ENCODE results near the gene GRK2. TPM values are rescaled to one million over a fixed set of nuclear protein-coding genes. Genes with fewer than 3 reads are reported as not detected.
A peak's percentile ranks its signal among the peaks of the same experiment; 100 is the strongest.

Gene GRK2
- total and polyA plus RNA-seq, 9 of the 15 experiments (the other 6 are each of a cell fraction or from before 2014, with no cell fraction given) = 0.24 to 95.8 (median 56.5) TPM

- TF ChIP-seq, protein P1, sequence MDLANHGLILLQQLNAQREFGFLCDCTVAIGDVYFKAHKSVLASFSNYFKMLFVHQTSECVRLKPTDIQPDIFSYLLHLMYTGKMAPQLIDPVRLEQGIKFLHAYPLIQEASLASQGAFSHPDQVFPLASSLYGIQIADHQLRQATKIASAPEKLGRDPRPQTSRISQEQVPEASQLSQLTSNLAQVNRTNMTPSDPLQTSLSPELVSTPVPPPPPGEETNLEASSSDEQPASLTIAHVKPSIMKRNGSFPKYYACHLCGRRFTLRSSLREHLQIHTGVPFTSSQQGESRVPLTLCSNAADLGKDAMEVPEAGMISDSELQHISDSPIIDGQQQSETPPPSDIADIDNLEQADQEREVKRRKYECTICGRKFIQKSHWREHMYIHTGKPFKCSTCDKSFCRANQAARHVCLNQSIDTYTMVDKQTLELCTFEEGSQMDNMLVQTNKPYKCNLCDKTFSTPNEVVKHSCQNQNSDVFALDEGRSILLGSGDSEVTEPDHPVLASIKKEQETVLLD (IDR thresholded peaks at IDR 0.05) = 0 out of 2 replicates have a peak, but pooled peaks have one; percentile 5
Measured at GRCh38 chr11:67287355-67288197, 21.3 kb downstream of the GRK2 start (continued).

DNA sequence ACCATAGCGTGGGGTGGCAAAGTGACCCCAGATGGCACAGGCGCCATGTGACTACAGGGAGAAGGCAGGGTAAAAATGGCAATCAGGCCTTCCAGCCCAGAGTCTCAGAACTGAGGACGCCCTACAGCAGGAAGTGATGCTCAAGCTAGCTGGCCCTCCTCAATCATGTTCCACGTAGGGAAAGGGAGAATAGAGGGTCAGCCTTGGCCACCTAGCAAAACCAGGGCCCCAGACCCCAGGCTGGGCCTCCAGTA lies 21.9 kb downstream of the GRK2 start:
- Histone ChIP-seq H3K9me3 (replicated peaks; ENCODE audit: control insufficient read depth, insufficient read depth, low read depth, low read length) (no peaks in the 10 kb centered on the region), H3K9ac (ENCODE audit: insufficient read depth in 1 of 2, low read depth in 2 of 2, low read length in 2 of 2) (peak overlapping the region; percentile 86 to 95), H3K9me1 (ENCODE audit: control insufficient read depth, insufficient read depth, low read length) (no peaks in the 10 kb centered on the region), H4K20me1 (replicated peaks; ENCODE audit: control insufficient read depth, insufficient read depth, low read length) (no peaks in the 10 kb centered on the region), H3K36me3 (ENCODE audit: control insufficient read depth, insufficient read depth, low read length) (peaks cover 76% of the 10 kb centered on the region; the same call in 2 of the 3 replicates), H3K79me2 (ENCODE audit: control insufficient read depth, insufficient read depth, low read length) (peaks cover 15% of the 10 kb centered on the region), H2AFZ (ENCODE audit: low read depth, low read length) (peak overlapping the region; percentile 87), H3K27ac (ENCODE audit: extremely low read depth, low read depth, low read length) (peak overlapping the region; percentile 93), H3K27me3 (ENCODE audit: control insufficient read depth in 2 of 2, insufficient read depth in 2 of 2, low read length in 2 of 2) (no peaks in the 10 kb centered on the region), H3K4me3 (peak overlapping the region; percentile 71), H3K4me1 (replicated peaks in 1 of 2; ENCODE audit: control insufficient read depth in 2 of 2, insufficient read depth in 2 of 2, low read length in 2 of 2) (peaks cover 15 to 57% of the 10 kb centered on the region in 2 experiments), H3K4me2 (ENCODE audit: insufficient read depth, low read length) (peak overlapping the region; percentile 91)
- DNase-seq (ENCODE audit: extremely low read depth in 1 of 4, low spot score in 3 of 4) (no peak), ATAC-seq (no peak), FAIRE-seq (no peak)
- BruUV-seq (replicated peaks) = TSS peak; percentile 89
- POLR2A ChIA-PET = interaction anchor here (0.7 to 3.4 kb wide), 4 partner anchors 9 to 120 kb away, joined by 3 to 29 read pairs (median 8); no protein-coding TSS in a partner anchor
- in situ Hi-C loops (cut with MboI) = no loop called here
- CTCF ChIA-PET (ENCODE audit: low intra/inter-chr PET ratio) = interaction anchor here (0.6 kb wide), 2 partner anchors 21 to 69 kb away, joined by 3 to 5 read pairs; no protein-coding TSS in a partner anchor
- intact Hi-C loops (cut with micrococcal nuclease) = loop anchor here (1.0 to 2.0 kb wide), 3 partner anchors 11 to 29 kb away; partner anchors contain the start of gene GRK2
- WGBS (ENCODE audit: insufficient coverage, low coverage, missing lambda C conversion rate) = 22% methylated on average over 4 of the region's 4 CpGs
- TF ChIP-seq DMBX1 (CRISPR knock-in tag; IDR thresholded peaks at IDR 0.05; ENCODE audit: borderline replicate concordance) (peak; percentile 76), ETV6 (IDR thresholded peaks at IDR 0.05; ENCODE audit: borderline replicate concordance in 1 of 2, low read depth in 2 of 2, low read length in 1 of 2) (no peak), ETV6 (CRISPR knock-in tag; IDR thresholded peaks at IDR 0.05; ENCODE audit: borderline replicate concordance) (no peak), FOXO4 (CRISPR knock-in tag; IDR thresholded peaks at IDR 0.05) (0 out of 2 replicates have a peak, but pooled peaks have one; percentile 13), MIER1 (IDR thresholded peaks at IDR 0.05; ENCODE audit: low read depth) (no peak), ATF4 (CRISPR knock-in tag; IDR thresholded peaks at IDR 0.05) (0 out of 2 replicates have a peak, but pooled peaks have one; percentile 10), ZBTB7A (IDR thresholded peaks at IDR 0.05; ENCODE audit: borderline replicate concordance, control insufficient read depth, low read depth, low read length) (peak; percentile 83; the same call in 1 of the 2 replicates), NR1H2 (CRISPR knock-in tag; IDR thresholded peaks at IDR 0.05) (peak; percentile 38; the same call in 1 of the 2 replicates), SAFB (IDR thresholded peaks at IDR 0.05; ENCODE audit: borderline replicate concordance, low read depth, low read length) (no peak)
- TF ChIP-seq, protein P2, sequence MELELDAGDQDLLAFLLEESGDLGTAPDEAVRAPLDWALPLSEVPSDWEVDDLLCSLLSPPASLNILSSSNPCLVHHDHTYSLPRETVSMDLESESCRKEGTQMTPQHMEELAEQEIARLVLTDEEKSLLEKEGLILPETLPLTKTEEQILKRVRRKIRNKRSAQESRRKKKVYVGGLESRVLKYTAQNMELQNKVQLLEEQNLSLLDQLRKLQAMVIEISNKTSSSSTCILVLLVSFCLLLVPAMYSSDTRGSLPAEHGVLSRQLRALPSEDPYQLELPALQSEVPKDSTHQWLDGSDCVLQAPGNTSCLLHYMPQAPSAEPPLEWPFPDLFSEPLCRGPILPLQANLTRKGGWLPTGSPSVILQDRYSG (tag; conservative IDR thresholded peaks at IDR 0.05; ENCODE audit: low read depth) = peak; percentile 85

All from K562 (cell line).